ENCODE results near the gene DHX40. TPM values are rescaled to one million over a fixed set of nuclear protein-coding genes. Genes with fewer than 3 reads are reported as not detected.

Gene DHX40
- total RNA-seq, 2 donors from 2014 or later = 35.9 to 37.5 TPM

GRCh38 chr17:59621771-59622170, 56.4 kb downstream of the DHX40 start:
- ATAC-seq (replicated peaks in 1 of 2) = no peak
- H3K9me3 Mint-ChIP-seq = no peaks in the 10 kb centered on the region
- H3K27me3 Mint-ChIP-seq (ENCODE audit: low read depth) = no peaks in the 10 kb centered on the region
- peak overlapping the region; percentile 86 for H3K27ac Mint-ChIP-seq
- peak overlapping the region; percentile 85 to 91 for H3K4me3 Mint-ChIP-seq
- no peak for DNase-seq
- peaks cover 62% of the 10 kb centered on the region for H3K4me1 Mint-ChIP-seq (ENCODE audit: low read depth)
- peaks cover 7 to 16% of the 10 kb centered on the region in 2 donors for H3K36me3 Mint-ChIP-seq (ENCODE audit: insufficient read depth in 2 of 2)

- no peaks in the 10 kb centered on the region for H3K27me3 Mint-ChIP-seq (ENCODE audit: low read depth)
- no peak overlapping the region for H3K27ac Mint-ChIP-seq
- H3K4me3 Mint-ChIP-seq = peak overlapping the region; percentile 85 to 91
- H3K9me3 Mint-ChIP-seq = no peaks in the 10 kb centered on the region
- DNase-seq (no peak), ATAC-seq (replicated peaks in 1 of 2) (no peak)
- H3K36me3 Mint-ChIP-seq (ENCODE audit: insufficient read depth in 2 of 2) = peaks cover 7 to 16% of the 10 kb centered on the region in 2 donors
- peaks cover 62% of the 10 kb centered on the region for H3K4me1 Mint-ChIP-seq (ENCODE audit: low read depth)
Observed at GRCh38 chr17:59623151-59623550, 57.7 kb downstream of the DHX40 start.

- no peak for ATAC-seq (replicated peaks in 1 of 2)
- no peak overlapping the region for H3K27ac Mint-ChIP-seq
- peaks cover 82% of the 10 kb centered on the region for H3K4me1 Mint-ChIP-seq (ENCODE audit: low read depth)
- H3K27me3 Mint-ChIP-seq (ENCODE audit: low read depth) = no peaks in the 10 kb centered on the region
- H3K4me3 Mint-ChIP-seq = no peak overlapping the region
- no peak for DNase-seq
- peaks cover 0 to 3% of the 10 kb centered on the region in 2 donors for H3K9me3 Mint-ChIP-seq
- H3K36me3 Mint-ChIP-seq (ENCODE audit: insufficient read depth in 2 of 2) = peaks cover 6 to 22% of the 10 kb centered on the region in 2 donors
Observed at GRCh38 chr17:59626756-59627155, 61.3 kb downstream of the DHX40 start.

- Mint-ChIP-seq H3K27me3 (ENCODE audit: low read depth) (no peaks in the 10 kb centered on the region), H3K4me3 (peak overlapping the region in 1 of 2 donors; percentile 5)
Observed at GRCh38 chr17:59627274-59627673, 61.9 kb downstream of the DHX40 start.

GRCh38 chr17:59627770-59628171, 62.4 kb downstream of the DHX40 start:
- Mint-ChIP-seq H3K27ac (peak overlapping the region; percentile 88), H3K4me3 (peak overlapping the region in 1 of 2 donors; percentile 5), H3K9me3 (peaks cover 0 to 3% of the 10 kb centered on the region in 2 donors), H3K27me3 (ENCODE audit: low read depth) (no peaks in the 10 kb centered on the region), H3K4me1 (ENCODE audit: low read depth) (peaks cover 81% of the 10 kb centered on the region), H3K36me3 (ENCODE audit: insufficient read depth in 2 of 2) (peaks cover 6 to 22% of the 10 kb centered on the region in 2 donors)
- ATAC-seq (replicated peaks in 1 of 2) = peak in 1 of 2 donors; percentile 47
- no peak for DNase-seq

More at GRCh38 chr17:59627274-59627673, 61.9 kb downstream of the DHX40 start:
- peaks cover 81% of the 10 kb centered on the region for H3K4me1 Mint-ChIP-seq (ENCODE audit: low read depth)
- H3K27ac Mint-ChIP-seq = peak overlapping the region; percentile 88
- H3K9me3 Mint-ChIP-seq = peaks cover 0 to 3% of the 10 kb centered on the region in 2 donors
- H3K36me3 Mint-ChIP-seq (ENCODE audit: insufficient read depth in 2 of 2) = peaks cover 6 to 22% of the 10 kb centered on the region in 2 donors
- DNase-seq (no peak), ATAC-seq (replicated peaks in 1 of 2) (no peak)

- Mint-ChIP-seq H3K27ac (no peak overlapping the region), H3K9me3 (peaks cover 0 to 3% of the 10 kb centered on the region in 2 donors), H3K4me3 (no peak overlapping the region), H3K27me3 (ENCODE audit: low read depth) (no peaks in the 10 kb centered on the region), H3K36me3 (ENCODE audit: insufficient read depth in 2 of 2) (peaks cover 6 to 18% of the 10 kb centered on the region in 2 donors), H3K4me1 (ENCODE audit: low read depth) (peaks cover 82% of the 10 kb centered on the region)
- ATAC-seq (replicated peaks in 1 of 2) = no peak
- DNase-seq = no peak
Observed at GRCh38 chr17:59629174-59629573, 63.8 kb downstream of the DHX40 start.

- Mint-ChIP-seq H3K4me1 (ENCODE audit: low read depth) (peaks cover 91% of the 10 kb centered on the region), H3K36me3 (ENCODE audit: insufficient read depth in 2 of 2) (peaks cover 6 to 15% of the 10 kb centered on the region in 2 donors), H3K27ac (peak overlapping the region; percentile 75), H3K4me3 (peak overlapping the region in 1 of 2 donors; percentile 33), H3K9me3 (peaks cover 0 to 3% of the 10 kb centered on the region in 2 donors), H3K27me3 (ENCODE audit: low read depth) (no peaks in the 10 kb centered on the region)
- no peak for ATAC-seq (replicated peaks in 1 of 2)
- no peak for DNase-seq
Observed at GRCh38 chr17:59631276-59631675, 65.9 kb downstream of the DHX40 start.

GRCh38 chr17:59632398-59632797, 67.0 kb downstream of the DHX40 start:
- no peaks in the 10 kb centered on the region for H3K27me3 Mint-ChIP-seq (ENCODE audit: low read depth)
- H3K4me1 Mint-ChIP-seq (ENCODE audit: low read depth) = peaks cover 86% of the 10 kb centered on the region
- DNase-seq = no peak
- ATAC-seq (replicated peaks in 1 of 2) = no peak
- no peak overlapping the region for H3K4me3 Mint-ChIP-seq
- H3K9me3 Mint-ChIP-seq = peaks cover 0 to 3% of the 10 kb centered on the region in 2 donors
- H3K36me3 Mint-ChIP-seq (ENCODE audit: insufficient read depth in 2 of 2) = peaks cover 6 to 15% of the 10 kb centered on the region in 2 donors
- no peak overlapping the region for H3K27ac Mint-ChIP-seq

GRCh38 chr17:59633658-59634359, 68.4 kb downstream of the DHX40 start:
- no peak overlapping the region for H3K4me3 Mint-ChIP-seq
- H3K9me3 Mint-ChIP-seq = peaks cover 0 to 3% of the 10 kb centered on the region in 2 donors
- peaks cover 72% of the 10 kb centered on the region for H3K4me1 Mint-ChIP-seq (ENCODE audit: low read depth)
- peaks cover 6 to 16% of the 10 kb centered on the region in 2 donors for H3K36me3 Mint-ChIP-seq (ENCODE audit: insufficient read depth in 2 of 2)
- no peaks in the 10 kb centered on the region for H3K27me3 Mint-ChIP-seq (ENCODE audit: low read depth)
- ATAC-seq (replicated peaks in 1 of 2) (no peak), DNase-seq (no peak)
- peak overlapping the region; percentile 79 for H3K27ac Mint-ChIP-seq

- H3K4me1 Mint-ChIP-seq (ENCODE audit: low read depth) = peaks cover 61% of the 10 kb centered on the region
- H3K36me3 Mint-ChIP-seq (ENCODE audit: insufficient read depth in 2 of 2) = peaks cover 4 to 10% of the 10 kb centered on the region in 2 donors
- H3K27ac Mint-ChIP-seq = peak overlapping the region; percentile 79
- H3K27me3 Mint-ChIP-seq (ENCODE audit: low read depth) = no peaks in the 10 kb centered on the region
- ATAC-seq (replicated peaks in 1 of 2) = peak; percentile 25 to 41
- peaks cover 0 to 3% of the 10 kb centered on the region in 2 donors for H3K9me3 Mint-ChIP-seq
- peak overlapping the region in 1 of 2 donors; percentile 61 for H3K4me3 Mint-ChIP-seq
- DNase-seq = no peak
Observed at GRCh38 chr17:59634632-59635541, 69.5 kb downstream of the DHX40 start.

- no peak overlapping the region for H3K27ac Mint-ChIP-seq
- ATAC-seq (replicated peaks in 1 of 2) = no peak
- H3K4me1 Mint-ChIP-seq (ENCODE audit: low read depth) = peaks cover 61% of the 10 kb centered on the region
Observed at GRCh38 chr17:59637611-59638310, 72.4 kb downstream of the DHX40 start.

GRCh38 chr17:59638553-59638952, 73.1 kb downstream of the DHX40 start:
- no peaks in the 10 kb centered on the region for H3K9me3 Mint-ChIP-seq
- H3K4me1 Mint-ChIP-seq (ENCODE audit: low read depth) = peaks cover 57% of the 10 kb centered on the region
- DNase-seq = no peak
- no peak overlapping the region for H3K4me3 Mint-ChIP-seq
- H3K27ac Mint-ChIP-seq = no peak overlapping the region
- peaks cover 0 to 3% of the 10 kb centered on the region in 2 donors for H3K36me3 Mint-ChIP-seq (ENCODE audit: insufficient read depth in 2 of 2)
- no peaks in the 10 kb centered on the region for H3K27me3 Mint-ChIP-seq (ENCODE audit: low read depth)
- no peak for ATAC-seq (replicated peaks in 1 of 2)

More at GRCh38 chr17:59637611-59638310, 72.4 kb downstream of the DHX40 start:
- no peak for DNase-seq
- Mint-ChIP-seq H3K9me3 (no peaks in the 10 kb centered on the region), H3K27me3 (ENCODE audit: low read depth) (no peaks in the 10 kb centered on the region), H3K4me3 (no peak overlapping the region), H3K36me3 (ENCODE audit: insufficient read depth in 2 of 2) (peaks cover 0 to 1% of the 10 kb centered on the region in 2 donors)

Data from activated T-cell treated with anti-CD3 and anti-CD28 coated beads, Interleukin-2, amount 50 U/mL, for 72 hours (primary cell).